NCI-H69 (cell line): ENCODE data around the gene ACR.
"Not testable (repeated sequence)": the region's sequence is repeated elsewhere in the genome, so short reads cannot be mapped to it uniquely, and the experiment has no call there.

Experiments used
- DNase-seq: peaks from one replicate; lab custom pipeline; 2025; lab: John Stamatoyannopoulos, UW

ACR gene

DNA sequence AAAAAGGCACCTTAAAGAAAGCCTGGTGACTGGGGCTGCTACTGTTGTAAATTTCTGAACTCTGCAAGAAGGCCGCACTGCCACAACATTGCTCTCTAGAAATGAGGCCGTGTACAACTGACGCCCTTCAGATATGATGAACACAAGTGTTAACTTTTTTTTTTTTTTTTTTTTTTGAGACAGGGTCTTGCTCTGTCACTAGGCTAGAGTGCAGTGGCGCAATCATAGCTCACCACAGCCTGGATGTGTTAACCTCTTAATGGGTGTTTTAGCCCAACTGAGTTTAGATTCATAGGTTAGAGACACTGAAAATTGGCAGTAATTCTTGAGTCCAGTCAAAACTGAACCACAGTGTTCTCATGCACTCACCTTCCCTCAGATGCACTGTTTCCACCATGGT lies 42.2 kb downstream of the ACR start:
- not testable (repeated sequence) for DNase-seq

DNA sequence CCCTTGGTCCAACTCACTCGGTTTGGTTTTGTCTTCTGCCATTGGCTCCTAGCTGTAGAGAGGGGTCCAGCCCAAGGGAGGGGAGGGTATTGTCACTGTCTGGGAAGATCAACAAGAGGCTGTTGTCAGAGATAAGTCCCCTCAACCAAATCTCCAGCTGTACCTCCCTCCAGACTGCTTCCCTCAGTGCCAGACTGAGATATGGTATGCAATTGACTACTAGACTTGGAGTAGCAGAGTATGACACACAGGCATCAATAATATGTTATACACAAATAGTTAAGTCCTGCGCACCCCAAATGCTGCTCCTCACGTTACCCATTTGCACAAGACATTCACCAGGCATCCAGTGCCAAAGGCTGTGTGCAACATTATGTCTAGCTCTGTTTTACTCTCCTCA lies 44.2 kb downstream of the ACR start:
- DNase-seq, result not testable (repeated sequence)

DNA sequence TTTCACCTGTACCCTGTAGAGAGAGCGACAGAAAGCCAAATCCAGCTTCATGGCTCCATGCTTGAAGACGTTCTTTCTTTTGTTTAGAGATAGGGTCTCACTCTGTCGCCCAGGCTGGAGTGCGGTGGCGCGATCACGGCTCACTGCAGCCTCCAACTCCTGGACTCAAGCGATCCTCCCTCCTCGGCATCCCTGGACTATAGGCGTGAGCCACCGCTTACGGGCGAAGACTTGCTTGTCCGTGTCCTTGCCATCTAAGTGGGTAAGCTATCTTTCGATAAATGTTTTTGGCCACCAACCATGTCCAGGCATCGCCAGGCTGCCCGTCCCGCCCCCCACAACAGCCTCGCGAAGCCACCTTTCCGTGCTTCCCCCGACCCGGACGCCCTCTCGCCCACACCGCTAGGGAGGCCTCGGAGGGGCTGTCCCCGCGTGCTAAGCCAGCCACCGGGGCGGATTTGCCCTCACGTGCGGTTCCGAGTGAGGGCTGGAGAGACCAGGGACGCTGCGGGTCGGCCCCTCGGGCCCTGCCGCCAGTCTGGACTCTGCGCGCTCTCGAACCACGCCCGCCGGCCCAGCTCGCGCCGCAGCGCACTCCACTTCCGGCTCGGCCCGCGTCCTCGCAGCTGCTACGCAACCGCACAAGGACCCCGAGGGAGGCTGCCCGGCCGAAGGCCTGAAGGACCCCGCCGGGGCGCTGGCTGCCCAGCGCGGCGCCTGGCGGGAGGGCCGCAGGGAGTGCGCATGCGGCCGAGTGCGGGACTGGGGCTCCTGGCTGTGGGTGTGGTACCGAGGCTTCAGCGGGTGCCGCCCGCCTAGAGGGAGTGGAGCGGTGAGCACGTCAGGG lies 45.3 kb downstream of the ACR start, which contains the start of gene RABL2B:
Gene RABL2B (minus strand): TSS at position 604 of the 847 bp plus-strand sequence. CDS start 1,342 bp downstream, outside the sequence.
- peak; percentile 94 for DNase-seq

DNA sequence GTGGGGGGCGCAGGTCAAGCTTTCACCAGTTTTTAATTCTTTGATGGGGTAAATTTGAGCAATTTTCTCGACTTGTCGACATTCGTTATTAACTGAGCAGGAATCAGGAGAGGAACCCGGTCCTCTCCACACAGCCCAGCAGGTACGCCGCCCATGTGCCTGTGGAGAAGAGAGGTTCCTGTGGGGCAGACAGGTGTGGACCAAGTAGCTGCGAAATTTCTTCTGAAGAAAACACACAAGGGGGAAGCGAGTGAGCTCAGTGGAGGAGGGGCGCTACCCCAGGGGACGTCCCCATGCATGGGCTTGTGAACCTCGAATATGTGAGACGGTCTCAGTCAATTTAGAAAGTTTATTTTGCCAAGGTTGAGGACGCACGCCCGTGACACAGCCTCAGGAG lies 45.9 kb downstream of the ACR start:
- peak; percentile 14 for DNase-seq

DNA sequence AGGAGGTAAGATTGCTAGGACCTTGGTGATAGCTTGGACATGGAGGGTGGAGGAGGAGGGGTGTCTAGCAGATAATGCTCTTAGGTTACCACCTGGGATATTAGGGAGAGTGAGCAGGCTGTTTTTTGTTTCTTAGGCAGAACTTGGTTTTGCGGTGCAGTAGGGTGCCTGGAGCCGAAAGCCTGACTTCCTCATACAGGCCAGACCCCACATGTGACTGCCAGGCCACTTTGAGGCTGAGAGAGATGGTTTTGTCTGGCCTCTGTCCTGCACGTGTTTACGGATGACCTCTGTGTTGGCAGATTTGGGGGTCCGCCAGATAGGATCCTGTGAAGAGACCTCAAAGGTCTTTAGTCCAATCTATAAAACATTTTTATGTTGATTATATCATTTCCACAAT lies 47.3 kb downstream of the ACR start:
- DNase-seq, result not testable (repeated sequence)

DNA sequence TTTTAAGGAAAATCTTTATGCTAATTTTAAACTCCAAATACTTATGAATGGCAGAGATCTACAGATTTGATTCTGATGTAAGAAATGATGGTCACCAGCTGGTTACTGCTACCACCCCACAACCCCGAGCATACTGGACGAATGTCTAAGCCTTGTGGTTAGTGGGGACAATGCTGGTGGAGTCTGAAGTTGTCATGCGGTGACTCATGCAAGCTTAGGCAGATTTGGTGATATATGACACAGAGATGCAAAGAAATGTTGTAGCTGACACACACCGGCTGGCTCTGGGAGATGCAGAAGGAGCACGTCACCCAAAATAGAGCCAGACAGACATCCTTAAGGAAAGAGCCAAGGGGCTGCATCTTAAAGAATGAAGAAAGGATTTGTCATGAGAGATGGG lies 48.9 kb downstream of the ACR start:
- not testable (repeated sequence) for DNase-seq
